ENCODE data around the gene LMF1. TPM values are rescaled to one million over a fixed set of nuclear protein-coding genes. Genes with fewer than 3 reads are reported as not detected.

Gene LMF1
- polyA plus RNA-seq, 3 donors = 5.9 to 14.7 (median 10.6) TPM

DNA sequence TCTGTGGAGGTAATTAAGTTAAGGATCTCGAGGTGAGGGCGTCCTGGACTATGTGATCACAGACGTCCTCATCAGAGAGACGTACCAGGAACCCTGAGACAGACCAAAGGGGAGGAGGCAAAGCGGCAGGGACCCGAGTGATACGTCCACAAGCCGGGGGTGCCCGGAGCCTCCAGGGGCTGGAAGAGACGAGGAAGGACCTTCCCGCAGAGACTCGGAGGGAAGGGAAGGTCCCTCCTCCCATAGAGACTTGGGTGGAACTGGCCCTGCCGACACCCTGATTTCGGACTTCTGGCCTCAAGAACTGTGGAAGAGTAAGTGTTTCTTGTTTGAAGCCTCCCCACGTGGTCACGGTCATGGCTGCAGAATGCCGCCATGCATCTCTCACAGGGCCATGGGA, 30.8 kb downstream of the LMF1 start:
- Histone ChIP-seq H3K79me2 (ENCODE audit: insufficient read depth, low read length) (no peaks in the 10 kb centered on the region), H3K4me2 (replicated peaks; ENCODE audit: extremely low read depth, low read length, poor library complexity, severe bottlenecking) (no peak overlapping the region), H3K4me1 (ENCODE audit: control insufficient read depth in 1 of 2, insufficient read depth in 2 of 2, low read length in 2 of 2) (no peaks in the 10 kb centered on the region), H3K36me3 (replicated peaks in 1 of 2; ENCODE audit: control insufficient read depth in 1 of 2, insufficient read depth in 2 of 2, low read length in 2 of 2) (peaks cover 0 to 24% of the 10 kb centered on the region in 2 donors), H3K27me3 (ENCODE audit: control insufficient read depth in 2 of 2, insufficient read depth in 2 of 2, low read length in 2 of 2) (no peaks in the 10 kb centered on the region), H2AFZ (ENCODE audit: insufficient read depth, low read depth, low read length, poor library complexity, severe bottlenecking) (no peak overlapping the region), H3K9ac (ENCODE audit: insufficient read depth, low read length, poor library complexity, severe bottlenecking) (no peak overlapping the region), H4K20me1 (ENCODE audit: insufficient read depth, low read length) (no peaks in the 10 kb centered on the region), H3K4me3 (replicated peaks in 1 of 3; ENCODE audit: low read depth in 2 of 3, low read length in 3 of 3) (no peak overlapping the region), H3K27ac (ENCODE audit: low read depth in 1 of 2, low read length in 2 of 2) (no peak overlapping the region), H3K9me3 (replicated peaks in 1 of 2; ENCODE audit: control insufficient read depth in 1 of 2, insufficient read depth in 1 of 2, low read length in 2 of 2) (peaks cover 28 to 35% of the 10 kb centered on the region in 2 donors)
- Mint-ChIP-seq H3K36me3 (peaks cover 21 to 31% of the 10 kb centered on the region in 2 donors), H3K4me3 (no peak overlapping the region), H3K4me1 (no peaks in the 10 kb centered on the region), H3K27ac (no peak overlapping the region), H3K27me3 (ENCODE audit: low read depth in 3 of 3) (peaks cover 0 to 2% (median 0%) of the 10 kb centered on the region in 3 donors), H3K9me3 (peaks cover 36 to 56% (median 47%) of the 10 kb centered on the region in 7 donors)
- 95% methylated on average over 10 of the region's 17 CpGs for WGBS (ENCODE audit: insufficient coverage)
- TF ChIP-seq, protein P1, sequence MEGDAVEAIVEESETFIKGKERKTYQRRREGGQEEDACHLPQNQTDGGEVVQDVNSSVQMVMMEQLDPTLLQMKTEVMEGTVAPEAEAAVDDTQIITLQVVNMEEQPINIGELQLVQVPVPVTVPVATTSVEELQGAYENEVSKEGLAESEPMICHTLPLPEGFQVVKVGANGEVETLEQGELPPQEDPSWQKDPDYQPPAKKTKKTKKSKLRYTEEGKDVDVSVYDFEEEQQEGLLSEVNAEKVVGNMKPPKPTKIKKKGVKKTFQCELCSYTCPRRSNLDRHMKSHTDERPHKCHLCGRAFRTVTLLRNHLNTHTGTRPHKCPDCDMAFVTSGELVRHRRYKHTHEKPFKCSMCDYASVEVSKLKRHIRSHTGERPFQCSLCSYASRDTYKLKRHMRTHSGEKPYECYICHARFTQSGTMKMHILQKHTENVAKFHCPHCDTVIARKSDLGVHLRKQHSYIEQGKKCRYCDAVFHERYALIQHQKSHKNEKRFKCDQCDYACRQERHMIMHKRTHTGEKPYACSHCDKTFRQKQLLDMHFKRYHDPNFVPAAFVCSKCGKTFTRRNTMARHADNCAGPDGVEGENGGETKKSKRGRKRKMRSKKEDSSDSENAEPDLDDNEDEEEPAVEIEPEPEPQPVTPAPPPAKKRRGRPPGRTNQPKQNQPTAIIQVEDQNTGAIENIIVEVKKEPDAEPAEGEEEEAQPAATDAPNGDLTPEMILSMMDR (IDR thresholded peaks at IDR 0.05) = no peak
- no peak for DNase-seq
- intact Hi-C loops (cut with micrococcal nuclease) = no loop called here

- H3K9me3 Mint-ChIP-seq = peaks cover 31 to 50% (median 41%) of the 10 kb centered on the region in 7 donors
- no peak overlapping the region for H3K27ac ChIP-seq (ENCODE audit: low read depth in 1 of 2, low read length in 2 of 2)
- H4K20me1 ChIP-seq (ENCODE audit: insufficient read depth, low read length) = no peaks in the 10 kb centered on the region
- H3K4me2 ChIP-seq (replicated peaks; ENCODE audit: extremely low read depth, low read length, poor library complexity, severe bottlenecking) = no peak overlapping the region
- H3K9me3 ChIP-seq (replicated peaks in 1 of 2; ENCODE audit: control insufficient read depth in 1 of 2, insufficient read depth in 1 of 2, low read length in 2 of 2) = peaks cover 25 to 29% of the 10 kb centered on the region in 2 donors
- no peak overlapping the region for H3K9ac ChIP-seq (ENCODE audit: insufficient read depth, low read length, poor library complexity, severe bottlenecking)
- no peaks in the 10 kb centered on the region for H3K4me1 ChIP-seq (ENCODE audit: control insufficient read depth in 1 of 2, insufficient read depth in 2 of 2, low read length in 2 of 2)
- peaks cover 16 to 26% of the 10 kb centered on the region in 2 donors for H3K36me3 Mint-ChIP-seq
- H3K27ac Mint-ChIP-seq = no peak overlapping the region
- H2AFZ ChIP-seq (ENCODE audit: insufficient read depth, low read depth, low read length, poor library complexity, severe bottlenecking) = no peak overlapping the region
- no peak for DNase-seq
- intact Hi-C loops (cut with micrococcal nuclease) = no loop called here
- no peak overlapping the region for H3K4me3 ChIP-seq (replicated peaks in 1 of 3; ENCODE audit: low read depth in 2 of 3, low read length in 3 of 3)
- TF ChIP-seq, protein P1 (IDR thresholded peaks at IDR 0.05) = no peak
- no peaks in the 10 kb centered on the region for H3K4me1 Mint-ChIP-seq
- H3K79me2 ChIP-seq (ENCODE audit: insufficient read depth, low read length) = no peaks in the 10 kb centered on the region
- WGBS (ENCODE audit: insufficient coverage) = 97% methylated on average over 27 of the region's 27 CpGs
- peaks cover 0 to 20% of the 10 kb centered on the region in 2 donors for H3K36me3 ChIP-seq (replicated peaks in 1 of 2; ENCODE audit: control insufficient read depth in 1 of 2, insufficient read depth in 2 of 2, low read length in 2 of 2)
- peaks cover 0 to 2% (median 0%) of the 10 kb centered on the region in 3 donors for H3K27me3 Mint-ChIP-seq (ENCODE audit: low read depth in 3 of 3)
- no peaks in the 10 kb centered on the region for H3K27me3 ChIP-seq (ENCODE audit: control insufficient read depth in 2 of 2, insufficient read depth in 2 of 2, low read length in 2 of 2)
- H3K4me3 Mint-ChIP-seq = no peak overlapping the region
Measured at GRCh38 chr16:939311-939710, 31.5 kb downstream of the LMF1 start.

Data from CD14-positive monocyte (primary cell).